ENCODE results near the gene ITPR1. TPM values are rescaled to one million over a fixed set of nuclear protein-coding genes. Genes with fewer than 3 reads are reported as not detected.

ITPR1 gene
- total and polyA plus RNA-seq, 11 donors: 8.9 to 55.8 (median 19.9) TPM

GRCh38 chr3:4528819-4529600 is 35.9 kb downstream of the ITPR1 start:
- H3K4me3 ChIP-seq: no peak overlapping the region
- peak in 2 of 4 donors; percentile 42 to 58 for ATAC-seq
- H3K36me3 ChIP-seq: no peaks in the 10 kb centered on the region
- H3K9me3 ChIP-seq: no peaks in the 10 kb centered on the region
- no peaks in the 10 kb centered on the region for H3K27me3 ChIP-seq
- WGBS, 4 donors: 83 to 86% (median 83%) methylated on average over 5 of the region's 5 CpGs
- H3K27ac ChIP-seq: no peak overlapping the region
- DNase-seq: peak in 1 of 5 donors; percentile 46
- TF ChIP-seq CTCF (IDR thresholded peaks at IDR 0.05) (no peak), POLR2A (IDR thresholded peaks at IDR 0.05) (no peak)
- intact Hi-C loops (cut with DNase I): no loop called here
- H3K4me1 ChIP-seq: peaks cover 0 to 91% (median 37%) of the 10 kb centered on the region in 12 donors

- no peak for TF ChIP-seq POLR2A (IDR thresholded peaks at IDR 0.05)
- TF ChIP-seq CTCF (IDR thresholded peaks at IDR 0.05): no peak
- Histone ChIP-seq H3K36me3 (no peaks in the 10 kb centered on the region), H3K4me1 (peaks cover 0 to 89% (median 35%) of the 10 kb centered on the region in 12 donors), H3K27ac (no peak overlapping the region), H3K4me3 (no peak overlapping the region), H3K9me3 (no peaks in the 10 kb centered on the region), H3K27me3 (no peaks in the 10 kb centered on the region)
- 90 to 96% (median 93%) methylated on average over 7 of the region's 7 CpGs for WGBS, 4 donors
- no peak for DNase-seq
- ATAC-seq: no peak
- intact Hi-C loops (cut with DNase I): loop anchor here in 2 of 10 donors (5.0 to 10.0 kb wide), 2 partner anchors 52 to 55 kb away; no protein-coding TSS in a partner anchor
These were observed 36.9 kb downstream of the ITPR1 start for GRCh38 chr3:4529876-4530588.

- TF ChIP-seq POLR2A (IDR thresholded peaks at IDR 0.05) (no peak), CTCF (IDR thresholded peaks at IDR 0.05) (no peak)
- Histone ChIP-seq H3K4me1 (peaks cover 0 to 77% (median 34%) of the 10 kb centered on the region in 12 donors), H3K9me3 (no peaks in the 10 kb centered on the region), H3K27ac (peak overlapping the region in 3 of 12 donors; percentile 52 to 70 (median 62)), H3K36me3 (no peaks in the 10 kb centered on the region), H3K27me3 (no peaks in the 10 kb centered on the region), H3K4me3 (no peak overlapping the region)
- intact Hi-C loops (cut with DNase I): loop anchor here in 2 of 10 donors (5.0 to 10.0 kb wide), 2 partner anchors 51 to 53 kb away; no protein-coding TSS in a partner anchor
- DNase-seq: peak in 1 of 5 donors; percentile 34
- peak in 1 of 4 donors; percentile 13 for ATAC-seq
These were observed 38.4 kb downstream of the ITPR1 start for GRCh38 chr3:4531478-4532025.

Measured in heart left ventricle (tissue), 16 donors.